Measurements from ENCODE around the gene PARP1.

DNA sequence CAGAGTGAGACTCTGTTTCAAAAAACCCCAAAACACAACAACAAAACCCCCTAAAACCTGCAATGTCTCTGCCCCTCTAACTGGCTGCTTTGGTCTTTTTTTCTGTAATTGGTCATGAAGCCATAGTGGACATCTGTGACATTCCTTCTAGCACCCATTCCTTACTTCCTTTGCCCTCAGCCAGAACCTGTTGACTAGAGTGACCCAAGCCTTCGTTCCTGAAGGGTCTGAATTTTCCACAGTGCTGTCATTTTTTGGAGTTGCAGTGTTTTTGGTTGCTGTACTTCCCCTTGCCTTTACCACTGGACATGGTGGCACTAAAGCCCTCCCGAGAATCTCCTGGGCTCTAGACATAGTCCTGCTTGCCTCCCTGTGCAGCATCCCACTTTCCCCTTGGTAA, 50.5 kb downstream of the PARP1 start:
- TF ChIP-seq, protein P1, sequence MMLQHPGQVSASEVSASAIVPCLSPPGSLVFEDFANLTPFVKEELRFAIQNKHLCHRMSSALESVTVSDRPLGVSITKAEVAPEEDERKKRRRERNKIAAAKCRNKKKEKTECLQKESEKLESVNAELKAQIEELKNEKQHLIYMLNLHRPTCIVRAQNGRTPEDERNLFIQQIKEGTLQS (IDR thresholded peaks at IDR 0.05) = no peak
- TF ChIP-seq, protein P2, sequence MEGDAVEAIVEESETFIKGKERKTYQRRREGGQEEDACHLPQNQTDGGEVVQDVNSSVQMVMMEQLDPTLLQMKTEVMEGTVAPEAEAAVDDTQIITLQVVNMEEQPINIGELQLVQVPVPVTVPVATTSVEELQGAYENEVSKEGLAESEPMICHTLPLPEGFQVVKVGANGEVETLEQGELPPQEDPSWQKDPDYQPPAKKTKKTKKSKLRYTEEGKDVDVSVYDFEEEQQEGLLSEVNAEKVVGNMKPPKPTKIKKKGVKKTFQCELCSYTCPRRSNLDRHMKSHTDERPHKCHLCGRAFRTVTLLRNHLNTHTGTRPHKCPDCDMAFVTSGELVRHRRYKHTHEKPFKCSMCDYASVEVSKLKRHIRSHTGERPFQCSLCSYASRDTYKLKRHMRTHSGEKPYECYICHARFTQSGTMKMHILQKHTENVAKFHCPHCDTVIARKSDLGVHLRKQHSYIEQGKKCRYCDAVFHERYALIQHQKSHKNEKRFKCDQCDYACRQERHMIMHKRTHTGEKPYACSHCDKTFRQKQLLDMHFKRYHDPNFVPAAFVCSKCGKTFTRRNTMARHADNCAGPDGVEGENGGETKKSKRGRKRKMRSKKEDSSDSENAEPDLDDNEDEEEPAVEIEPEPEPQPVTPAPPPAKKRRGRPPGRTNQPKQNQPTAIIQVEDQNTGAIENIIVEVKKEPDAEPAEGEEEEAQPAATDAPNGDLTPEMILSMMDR (IDR thresholded peaks at IDR 0.05; ENCODE audit: low read depth, low read length, missing input control) = no peak
- TF ChIP-seq FOXA1 (IDR thresholded peaks at IDR 0.05) = no peak
- TF ChIP-seq, protein P3, sequence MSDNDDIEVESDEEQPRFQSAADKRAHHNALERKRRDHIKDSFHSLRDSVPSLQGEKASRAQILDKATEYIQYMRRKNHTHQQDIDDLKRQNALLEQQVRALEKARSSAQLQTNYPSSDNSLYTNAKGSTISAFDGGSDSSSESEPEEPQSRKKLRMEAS (IDR thresholded peaks at IDR 0.05) = no peak
- TF ChIP-seq RXRA (IDR thresholded peaks at IDR 0.05) = no peak
- TF ChIP-seq, protein P4, sequence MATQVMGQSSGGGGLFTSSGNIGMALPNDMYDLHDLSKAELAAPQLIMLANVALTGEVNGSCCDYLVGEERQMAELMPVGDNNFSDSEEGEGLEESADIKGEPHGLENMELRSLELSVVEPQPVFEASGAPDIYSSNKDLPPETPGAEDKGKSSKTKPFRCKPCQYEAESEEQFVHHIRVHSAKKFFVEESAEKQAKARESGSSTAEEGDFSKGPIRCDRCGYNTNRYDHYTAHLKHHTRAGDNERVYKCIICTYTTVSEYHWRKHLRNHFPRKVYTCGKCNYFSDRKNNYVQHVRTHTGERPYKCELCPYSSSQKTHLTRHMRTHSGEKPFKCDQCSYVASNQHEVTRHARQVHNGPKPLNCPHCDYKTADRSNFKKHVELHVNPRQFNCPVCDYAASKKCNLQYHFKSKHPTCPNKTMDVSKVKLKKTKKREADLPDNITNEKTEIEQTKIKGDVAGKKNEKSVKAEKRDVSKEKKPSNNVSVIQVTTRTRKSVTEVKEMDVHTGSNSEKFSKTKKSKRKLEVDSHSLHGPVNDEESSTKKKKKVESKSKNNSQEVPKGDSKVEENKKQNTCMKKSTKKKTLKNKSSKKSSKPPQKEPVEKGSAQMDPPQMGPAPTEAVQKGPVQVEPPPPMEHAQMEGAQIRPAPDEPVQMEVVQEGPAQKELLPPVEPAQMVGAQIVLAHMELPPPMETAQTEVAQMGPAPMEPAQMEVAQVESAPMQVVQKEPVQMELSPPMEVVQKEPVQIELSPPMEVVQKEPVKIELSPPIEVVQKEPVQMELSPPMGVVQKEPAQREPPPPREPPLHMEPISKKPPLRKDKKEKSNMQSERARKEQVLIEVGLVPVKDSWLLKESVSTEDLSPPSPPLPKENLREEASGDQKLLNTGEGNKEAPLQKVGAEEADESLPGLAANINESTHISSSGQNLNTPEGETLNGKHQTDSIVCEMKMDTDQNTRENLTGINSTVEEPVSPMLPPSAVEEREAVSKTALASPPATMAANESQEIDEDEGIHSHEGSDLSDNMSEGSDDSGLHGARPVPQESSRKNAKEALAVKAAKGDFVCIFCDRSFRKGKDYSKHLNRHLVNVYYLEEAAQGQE (IDR thresholded peaks at IDR 0.05) = no peak
- no peak for TF ChIP-seq JUND (IDR thresholded peaks at IDR 0.05)
- no peak for TF ChIP-seq EGR1 (IDR thresholded peaks at IDR 0.05; ENCODE audit: low read depth in 2 of 2)
- no peak for TF ChIP-seq GABPA (IDR thresholded peaks at IDR 0.05 in 1 of 2, conservative IDR thresholded peaks at IDR 0.05 in 1 of 2)
- no peak for TF ChIP-seq YY1 (IDR thresholded peaks at IDR 0.05)
- no peak for TF ChIP-seq RAD21 (IDR thresholded peaks at IDR 0.05)
- TF ChIP-seq, protein P5, sequence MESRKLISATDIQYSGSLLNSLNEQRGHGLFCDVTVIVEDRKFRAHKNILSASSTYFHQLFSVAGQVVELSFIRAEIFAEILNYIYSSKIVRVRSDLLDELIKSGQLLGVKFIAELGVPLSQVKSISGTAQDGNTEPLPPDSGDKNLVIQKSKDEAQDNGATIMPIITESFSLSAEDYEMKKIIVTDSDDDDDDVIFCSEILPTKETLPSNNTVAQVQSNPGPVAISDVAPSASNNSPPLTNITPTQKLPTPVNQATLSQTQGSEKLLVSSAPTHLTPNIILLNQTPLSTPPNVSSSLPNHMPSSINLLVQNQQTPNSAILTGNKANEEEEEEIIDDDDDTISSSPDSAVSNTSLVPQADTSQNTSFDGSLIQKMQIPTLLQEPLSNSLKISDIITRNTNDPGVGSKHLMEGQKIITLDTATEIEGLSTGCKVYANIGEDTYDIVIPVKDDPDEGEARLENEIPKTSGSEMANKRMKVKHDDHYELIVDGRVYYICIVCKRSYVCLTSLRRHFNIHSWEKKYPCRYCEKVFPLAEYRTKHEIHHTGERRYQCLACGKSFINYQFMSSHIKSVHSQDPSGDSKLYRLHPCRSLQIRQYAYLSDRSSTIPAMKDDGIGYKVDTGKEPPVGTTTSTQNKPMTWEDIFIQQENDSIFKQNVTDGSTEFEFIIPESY (IDR thresholded peaks at IDR 0.05) = no peak
- no peak for TF ChIP-seq SP1 (IDR thresholded peaks at IDR 0.05)
- TF ChIP-seq TAF1 (conservative IDR thresholded peaks at IDR 0.05) = no peak

Data from liver (tissue), 3 donors.